ENCODE results near the gene SLC27A6.

Gene SLC27A6

GRCh38 chr5:129069292-129069691, 104.0 kb downstream of the SLC27A6 start:
- no peak for DNase-seq

- no peak for DNase-seq
Observed at GRCh38 chr5:129073111-129073510, 107.8 kb downstream of the SLC27A6 start.

- DNase-seq = no peak
Observed at GRCh38 chr5:129074903-129075302, 109.6 kb downstream of the SLC27A6 start.

GRCh38 chr5:129077433-129078075, 112.3 kb downstream of the SLC27A6 start:
- DNase-seq = no peak

GRCh38 chr5:129078247-129078646, 113.0 kb downstream of the SLC27A6 start:
- DNase-seq = no peak

GRCh38 chr5:129078660-129079059, 113.4 kb downstream of the SLC27A6 start:
- DNase-seq = no peak

- DNase-seq = no peak
Observed at GRCh38 chr5:129079496-129079895, 114.2 kb downstream of the SLC27A6 start.

GRCh38 chr5:129080766-129081165, 115.5 kb downstream of the SLC27A6 start:
- DNase-seq = no peak

- DNase-seq = no peak
Observed at GRCh38 chr5:129082225-129083136, 117.2 kb downstream of the SLC27A6 start.
